KMS-11 (cell line): ENCODE measurements around the gene PCIF1.

ENCODE experiments used
- H2AFZ ChIP-seq: fragments of 200-600 bp; sonication (generic); 2 replicates; pipeline ENCODE4 v1.6.1; 2016; ENCODE audit warnings: antibody characterized with exemption, mixed run types, low read depth
- H3K27ac ChIP-seq: fragments of 200-600 bp; sonication (generic); 2 replicates; pipeline ENCODE4 v1.6.1; 2016; ENCODE audit warnings: mild to moderate bottlenecking, mixed run types
- H3K27me3 ChIP-seq: fragments of 200-600 bp; sonication (generic); 2 replicates; pipeline ENCODE4 v1.6.1; 2017; ENCODE audit warnings: mild to moderate bottlenecking, low read depth, mixed run types, moderate library complexity; ENCODE audit not compliant: insufficient read depth
- H3K36me3 ChIP-seq: fragments of 200-600 bp; sonication (generic); 2 replicates; pipeline ENCODE4 v1.6.1; 2017; ENCODE audit warnings: mild to moderate bottlenecking, mixed run types; ENCODE audit not compliant: insufficient read depth
- H3K4me1 ChIP-seq: fragments of 200-600 bp; sonication (generic); 2 replicates; pipeline ENCODE4 v1.6.1; 2016; ENCODE audit warnings: mild to moderate bottlenecking, low read depth, mixed run types; ENCODE audit not compliant: poor library complexity, severe bottlenecking
- H3K4me2 ChIP-seq: fragments of 200-600 bp; sonication (generic); 2 replicates; pipeline ENCODE4 v1.7.0; 2016; ENCODE audit warnings: mild to moderate bottlenecking, mixed run types
- H3K4me3 ChIP-seq: fragments of 200-600 bp; sonication (generic); IDR thresholded peaks from 2 replicates; pipeline ENCODE4 v1.6.1; 2017; ENCODE audit warnings: low read depth, low read length, mixed read lengths; ENCODE audit not compliant: insufficient read depth
- H3K79me2 ChIP-seq: fragments of 200-600 bp; sonication (generic); 2 replicates; pipeline ENCODE4 v1.6.1; 2016; ENCODE audit warnings: low read depth, mixed run types; ENCODE audit not compliant: insufficient read depth
- H3K9ac ChIP-seq: fragments of 200-600 bp; sonication (generic); 2 replicates; pipeline ENCODE4 v1.6.1; 2016; ENCODE audit warnings: mild to moderate bottlenecking, mixed run types
- H4K20me1 ChIP-seq: fragments of 200-600 bp; sonication (generic); 2 replicates; pipeline ENCODE4 v1.6.1; 2016; ENCODE audit warnings: mild to moderate bottlenecking, mixed run types; ENCODE audit not compliant: insufficient read depth
- TF ChIP-seq, protein P1 (sequence below): fragments of 200-600 bp; sonication (generic); conservative IDR thresholded peaks from 2 replicates; pipeline ENCODE4 v1.6.1; 2017; ENCODE audit warnings: low read depth, mild to moderate bottlenecking, antibody characterized with exemption, low read length, moderate library complexity, mixed read lengths

PCIF1 gene

DNA sequence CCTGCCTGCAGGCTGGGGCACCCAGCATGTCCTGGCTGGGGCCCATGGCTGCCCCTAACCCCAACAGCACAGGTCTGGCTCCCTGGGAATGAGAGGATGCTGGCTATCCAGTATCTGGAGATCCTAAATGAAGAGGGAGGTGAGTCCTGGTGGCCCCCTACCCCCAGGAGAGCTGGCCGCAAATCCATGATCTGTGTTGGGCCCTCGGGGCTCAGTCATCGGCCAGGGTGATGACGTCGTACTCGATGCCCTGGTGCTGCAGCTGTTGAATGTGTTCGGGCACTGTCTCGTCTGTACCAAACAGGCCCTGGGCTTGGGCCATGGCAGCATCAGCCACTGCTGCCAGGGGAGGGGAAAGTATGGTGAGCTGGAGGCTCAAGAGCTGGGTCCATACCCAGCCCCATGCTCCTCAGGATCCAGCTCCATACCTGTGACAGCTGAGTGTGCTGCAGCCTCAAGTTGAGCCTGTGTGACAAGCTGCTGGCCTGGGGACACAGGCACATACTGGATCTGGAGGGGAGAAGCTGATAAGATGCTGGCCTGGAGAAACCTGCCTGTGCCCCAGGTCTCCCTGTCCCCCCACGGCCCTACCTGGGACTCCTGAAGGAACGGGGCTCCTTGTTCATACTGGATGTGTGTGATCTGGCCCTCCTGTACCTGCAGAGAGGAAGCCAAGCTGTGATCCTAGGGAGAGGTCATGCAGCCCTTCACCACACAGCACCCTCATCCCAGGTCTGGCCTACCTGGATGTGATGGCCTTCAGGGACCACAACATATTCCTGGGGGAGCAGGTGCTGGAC is 14.5 kb downstream of the PCIF1 start:
- Histone ChIP-seq H3K79me2 (no peaks in the 10 kb centered on the region), H4K20me1 (no peaks in the 10 kb centered on the region), H3K9ac (no peak overlapping the region), H3K4me2 (no peak overlapping the region), H3K36me3 (no peaks in the 10 kb centered on the region; the same call in 1 of the 2 replicates), H3K4me3 (no peak overlapping the region), H2AFZ (no peak overlapping the region), H3K4me1 (peaks cover 22% of the 10 kb centered on the region), H3K27me3 (no peaks in the 10 kb centered on the region), H3K27ac (no peak overlapping the region)
- TF ChIP-seq, protein P1, sequence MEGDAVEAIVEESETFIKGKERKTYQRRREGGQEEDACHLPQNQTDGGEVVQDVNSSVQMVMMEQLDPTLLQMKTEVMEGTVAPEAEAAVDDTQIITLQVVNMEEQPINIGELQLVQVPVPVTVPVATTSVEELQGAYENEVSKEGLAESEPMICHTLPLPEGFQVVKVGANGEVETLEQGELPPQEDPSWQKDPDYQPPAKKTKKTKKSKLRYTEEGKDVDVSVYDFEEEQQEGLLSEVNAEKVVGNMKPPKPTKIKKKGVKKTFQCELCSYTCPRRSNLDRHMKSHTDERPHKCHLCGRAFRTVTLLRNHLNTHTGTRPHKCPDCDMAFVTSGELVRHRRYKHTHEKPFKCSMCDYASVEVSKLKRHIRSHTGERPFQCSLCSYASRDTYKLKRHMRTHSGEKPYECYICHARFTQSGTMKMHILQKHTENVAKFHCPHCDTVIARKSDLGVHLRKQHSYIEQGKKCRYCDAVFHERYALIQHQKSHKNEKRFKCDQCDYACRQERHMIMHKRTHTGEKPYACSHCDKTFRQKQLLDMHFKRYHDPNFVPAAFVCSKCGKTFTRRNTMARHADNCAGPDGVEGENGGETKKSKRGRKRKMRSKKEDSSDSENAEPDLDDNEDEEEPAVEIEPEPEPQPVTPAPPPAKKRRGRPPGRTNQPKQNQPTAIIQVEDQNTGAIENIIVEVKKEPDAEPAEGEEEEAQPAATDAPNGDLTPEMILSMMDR, result no peak

DNA sequence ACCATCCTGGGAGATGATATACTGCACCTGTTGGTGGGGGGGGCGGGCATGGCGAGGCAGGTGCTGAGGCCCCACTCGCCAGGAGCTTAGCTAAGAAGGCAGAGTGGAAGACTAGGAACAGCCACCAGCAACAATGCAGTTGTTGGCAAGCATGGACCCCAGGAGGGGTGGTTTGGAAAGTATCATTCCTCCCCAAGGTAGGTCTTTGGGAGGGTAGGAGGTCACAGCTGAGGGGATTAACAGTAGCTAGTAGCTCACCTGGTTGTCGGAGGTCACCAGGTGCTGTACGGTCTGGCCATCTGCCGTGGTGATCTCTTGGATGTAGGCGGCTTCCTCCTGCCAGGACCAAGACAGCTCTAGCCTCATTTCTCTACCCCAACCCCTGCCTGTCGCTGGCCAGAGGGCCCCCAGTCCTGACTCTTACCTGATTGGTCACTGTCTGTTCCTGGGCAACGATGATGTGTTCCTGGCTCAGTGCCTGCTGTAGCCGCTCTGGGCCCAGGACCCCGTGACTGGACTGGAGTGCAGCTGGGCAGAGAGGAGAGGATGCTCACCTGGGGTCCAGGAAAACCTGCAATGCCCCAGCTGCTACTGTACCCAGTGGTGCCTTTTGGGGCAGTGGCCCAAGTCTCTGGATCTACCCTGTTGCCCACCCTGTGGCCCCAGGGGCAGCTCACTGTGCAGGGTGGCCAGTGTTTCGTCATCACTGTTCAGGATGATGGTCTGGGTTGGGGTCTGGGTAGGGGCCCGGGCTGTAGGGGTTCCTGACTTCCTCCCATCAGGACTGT is 15.3 kb downstream of the PCIF1 start:
- H3K4me1 ChIP-seq, result peaks cover 22% of the 10 kb centered on the region
- H3K9ac ChIP-seq, result no peak overlapping the region
- TF ChIP-seq, protein P1, result no peak
- H3K79me2 ChIP-seq, result no peaks in the 10 kb centered on the region
- H2AFZ ChIP-seq, result no peak overlapping the region
- no peak overlapping the region for H3K4me3 ChIP-seq
- H4K20me1 ChIP-seq, result no peaks in the 10 kb centered on the region
- H3K27me3 ChIP-seq, result no peaks in the 10 kb centered on the region
- no peak overlapping the region for H3K27ac ChIP-seq
- no peaks in the 10 kb centered on the region; the same call in 1 of the 2 replicates for H3K36me3 ChIP-seq
- no peak overlapping the region for H3K4me2 ChIP-seq

DNA sequence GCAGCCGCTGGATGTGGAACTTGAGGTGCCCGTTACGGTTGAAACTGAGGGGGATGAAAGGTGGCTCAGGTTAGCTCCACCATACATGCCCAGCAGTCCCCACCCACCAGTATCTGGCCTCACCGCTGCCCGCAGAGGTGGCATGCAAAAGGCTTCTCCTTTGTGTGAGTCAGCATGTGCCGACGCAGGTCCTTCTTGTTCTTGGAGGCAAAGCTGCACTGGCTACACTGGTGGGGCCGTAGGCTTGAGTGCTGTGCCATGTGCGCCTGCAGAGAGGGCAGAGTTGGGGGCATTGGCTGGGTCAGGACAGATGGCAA is 15.8 kb downstream of the PCIF1 start:
- H3K79me2 ChIP-seq, result no peaks in the 10 kb centered on the region
- H3K4me1 ChIP-seq, result peaks cover 22% of the 10 kb centered on the region
- no peak overlapping the region for H3K27ac ChIP-seq
- TF ChIP-seq, protein P1, result no peak
- H3K36me3 ChIP-seq, result no peaks in the 10 kb centered on the region; the same call in 1 of the 2 replicates
- H3K4me3 ChIP-seq, result no peak overlapping the region
- H2AFZ ChIP-seq, result no peak overlapping the region
- no peaks in the 10 kb centered on the region for H4K20me1 ChIP-seq
- H3K4me2 ChIP-seq, result no peak overlapping the region
- no peaks in the 10 kb centered on the region for H3K27me3 ChIP-seq
- H3K9ac ChIP-seq, result no peak overlapping the region

DNA sequence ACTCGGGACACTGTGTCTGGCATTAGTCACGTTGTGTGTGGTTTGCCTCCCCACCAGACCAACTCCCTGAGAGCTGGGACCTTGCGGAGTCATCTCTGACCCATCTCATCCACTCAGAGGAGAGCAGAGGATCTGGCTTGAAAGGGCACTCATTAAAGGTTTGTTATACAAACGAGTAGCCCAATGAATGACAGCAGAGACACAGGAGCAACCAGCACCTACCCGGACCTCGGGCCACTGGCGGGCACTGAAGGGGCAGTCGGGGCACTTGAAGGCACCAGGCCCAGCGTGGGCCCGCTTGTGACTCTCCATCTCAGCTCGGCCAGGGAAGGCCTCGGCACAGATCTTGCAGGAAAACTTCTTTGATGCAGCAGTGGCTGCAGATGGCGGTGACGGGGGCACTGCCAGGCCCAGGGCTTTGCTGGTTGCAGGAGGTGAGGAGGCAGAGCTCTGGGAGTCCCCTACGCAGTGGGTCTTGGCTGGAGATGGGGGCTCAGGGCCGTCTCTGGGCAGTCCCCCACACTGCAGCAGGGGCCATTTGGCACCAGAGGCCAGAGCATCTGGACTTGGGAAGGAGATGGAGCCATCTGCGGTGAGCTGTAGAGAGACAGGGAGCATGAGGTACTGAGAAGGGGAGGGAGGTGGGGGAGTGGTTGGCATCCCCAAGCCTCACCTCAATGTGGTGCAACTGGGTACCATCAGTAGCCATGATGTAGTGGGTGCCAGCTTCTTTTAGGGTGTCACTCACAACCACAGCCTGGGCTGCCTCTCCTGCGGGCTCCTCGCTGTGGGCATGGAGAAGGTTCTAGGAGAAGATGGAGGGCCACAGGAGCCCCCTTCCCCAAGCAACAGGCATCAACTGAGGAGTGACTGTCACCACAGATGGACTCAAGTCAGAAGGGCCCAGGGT is 17.7 kb downstream of the PCIF1 start:
- H2AFZ ChIP-seq, result no peak overlapping the region
- H4K20me1 ChIP-seq, result no peaks in the 10 kb centered on the region
- peaks cover 7% of the 10 kb centered on the region for H3K4me1 ChIP-seq
- H3K9ac ChIP-seq, result no peak overlapping the region
- no peaks in the 10 kb centered on the region for H3K79me2 ChIP-seq
- H3K36me3 ChIP-seq, result no peaks in the 10 kb centered on the region; the same call in 1 of the 2 replicates
- no peaks in the 10 kb centered on the region for H3K27me3 ChIP-seq
- no peak overlapping the region for H3K27ac ChIP-seq
- TF ChIP-seq, protein P1, result no peak
- no peak overlapping the region for H3K4me3 ChIP-seq
- no peak overlapping the region for H3K4me2 ChIP-seq
